Upper lobe of left lung (tissue), 4 donors: ENCODE data around the gene CMSS1.

Experiments used
- EP300 ChIP-seq, 4 donors: sonication (generic); formaldehyde crosslinking; IDR thresholded peaks; one replicate each; pipeline ENCODE4 v1.5.1; 2017; ENCODE audit warnings: antibody characterized with exemption in 4 of 4, control low read depth in 2 of 4
- POLR2A ChIP-seq, 4 donors: fragments of 450-650 bp; IDR thresholded peaks; one replicate each; pipeline ENCODE4 v1.5.1; 2016 to 2017; ENCODE audit warnings: antibody characterized with exemption in 4 of 4, mild to moderate bottlenecking in 2 of 4
- TF ChIP-seq, protein P1 (sequence below), 6 experiments: fragments of 450-650 bp in 4 of 6; fragments of 200-600 bp in 2 of 6; sonication (generic) in 2 of 6; IDR thresholded peaks; one replicate each; pipeline ENCODE4 v1.5.1; 2016 to 2019; ENCODE audit warnings: antibody characterized with exemption in 6 of 6

DNA sequence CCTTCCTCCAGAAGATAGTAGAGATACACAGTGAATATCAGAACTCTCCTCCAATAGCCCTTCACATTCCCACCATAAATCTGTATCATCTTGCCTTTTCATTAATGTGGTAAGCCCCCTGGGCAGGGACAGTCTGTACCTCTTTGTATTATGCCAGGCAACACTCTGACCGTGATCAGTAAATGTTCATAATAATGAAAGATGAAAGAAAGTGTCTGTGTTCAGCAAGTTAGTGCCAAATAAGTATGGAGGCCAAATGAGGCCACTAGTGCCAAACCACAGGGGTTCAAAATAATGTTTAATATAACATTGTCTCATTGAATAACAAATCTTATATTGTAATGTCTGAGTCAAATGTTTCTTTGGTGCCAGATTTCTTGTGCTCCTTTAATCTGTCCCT lies 104.3 kb downstream of the CMSS1 start:
- TF ChIP-seq EP300 (IDR thresholded peaks at IDR 0.05), result no peak
- TF ChIP-seq, protein P1, sequence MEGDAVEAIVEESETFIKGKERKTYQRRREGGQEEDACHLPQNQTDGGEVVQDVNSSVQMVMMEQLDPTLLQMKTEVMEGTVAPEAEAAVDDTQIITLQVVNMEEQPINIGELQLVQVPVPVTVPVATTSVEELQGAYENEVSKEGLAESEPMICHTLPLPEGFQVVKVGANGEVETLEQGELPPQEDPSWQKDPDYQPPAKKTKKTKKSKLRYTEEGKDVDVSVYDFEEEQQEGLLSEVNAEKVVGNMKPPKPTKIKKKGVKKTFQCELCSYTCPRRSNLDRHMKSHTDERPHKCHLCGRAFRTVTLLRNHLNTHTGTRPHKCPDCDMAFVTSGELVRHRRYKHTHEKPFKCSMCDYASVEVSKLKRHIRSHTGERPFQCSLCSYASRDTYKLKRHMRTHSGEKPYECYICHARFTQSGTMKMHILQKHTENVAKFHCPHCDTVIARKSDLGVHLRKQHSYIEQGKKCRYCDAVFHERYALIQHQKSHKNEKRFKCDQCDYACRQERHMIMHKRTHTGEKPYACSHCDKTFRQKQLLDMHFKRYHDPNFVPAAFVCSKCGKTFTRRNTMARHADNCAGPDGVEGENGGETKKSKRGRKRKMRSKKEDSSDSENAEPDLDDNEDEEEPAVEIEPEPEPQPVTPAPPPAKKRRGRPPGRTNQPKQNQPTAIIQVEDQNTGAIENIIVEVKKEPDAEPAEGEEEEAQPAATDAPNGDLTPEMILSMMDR (IDR thresholded peaks at IDR 0.05), result no peak
- no peak for TF ChIP-seq POLR2A (IDR thresholded peaks at IDR 0.05)
